ENCODE measurements around the gene TSR1.

GRCh38 chr17:2363851-2364762, 27.9 kb upstream of the TSR1 start:
- TF ChIP-seq CTCF (IDR thresholded peaks at IDR 0.05 in 8 of 11, conservative IDR thresholded peaks at IDR 0.05 in 3 of 11) (no peak), POLR2A (IDR thresholded peaks at IDR 0.05) (no peak), POLR2AphosphoS5 (IDR thresholded peaks at IDR 0.05) (no peak)

All from spleen (tissue), 7 donors.